HUES48 (cell line): ENCODE results near the gene KIAA0930.
"Not testable (repeated sequence)": the region's sequence is repeated elsewhere in the genome, so short reads cannot be mapped to it uniquely, and the experiment has no call there.

ENCODE experiments used
- H3K27ac ChIP-seq: one replicate; pipeline ENCODE4 v1.7.0; 2013; ENCODE audit warnings: low read depth, low read length, inconsistent platforms
- H3K27me3 ChIP-seq: 2 replicates; pipeline ENCODE4 v1.6.1; 2013; ENCODE audit warnings: mild to moderate bottlenecking, low read length; ENCODE audit not compliant: control insufficient read depth, insufficient read depth
- H3K36me3 ChIP-seq: 2 replicates; pipeline ENCODE4 v1.6.1; 2013; ENCODE audit warnings: low read length; ENCODE audit not compliant: control insufficient read depth, insufficient read depth
- H3K4me1 ChIP-seq: 2 replicates; pipeline ENCODE4 v1.6.1; 2013; ENCODE audit warnings: mild to moderate bottlenecking, low read length; ENCODE audit not compliant: control insufficient read depth, insufficient read depth
- H3K4me3 ChIP-seq: 2 replicates; pipeline ENCODE4 v1.5.1; 2013; ENCODE audit warnings: mild to moderate bottlenecking, low read depth, low read length
- H3K9ac ChIP-seq: 2 replicates; pipeline ENCODE4 v1.6.1; 2013; ENCODE audit warnings: mild to moderate bottlenecking, low read depth, low read length, moderate library complexity
- H3K9me3 ChIP-seq: 2 replicates; pipeline ENCODE4 v1.6.1; 2013; ENCODE audit warnings: low read length; ENCODE audit not compliant: control insufficient read depth, insufficient read depth

Gene KIAA0930

DNA sequence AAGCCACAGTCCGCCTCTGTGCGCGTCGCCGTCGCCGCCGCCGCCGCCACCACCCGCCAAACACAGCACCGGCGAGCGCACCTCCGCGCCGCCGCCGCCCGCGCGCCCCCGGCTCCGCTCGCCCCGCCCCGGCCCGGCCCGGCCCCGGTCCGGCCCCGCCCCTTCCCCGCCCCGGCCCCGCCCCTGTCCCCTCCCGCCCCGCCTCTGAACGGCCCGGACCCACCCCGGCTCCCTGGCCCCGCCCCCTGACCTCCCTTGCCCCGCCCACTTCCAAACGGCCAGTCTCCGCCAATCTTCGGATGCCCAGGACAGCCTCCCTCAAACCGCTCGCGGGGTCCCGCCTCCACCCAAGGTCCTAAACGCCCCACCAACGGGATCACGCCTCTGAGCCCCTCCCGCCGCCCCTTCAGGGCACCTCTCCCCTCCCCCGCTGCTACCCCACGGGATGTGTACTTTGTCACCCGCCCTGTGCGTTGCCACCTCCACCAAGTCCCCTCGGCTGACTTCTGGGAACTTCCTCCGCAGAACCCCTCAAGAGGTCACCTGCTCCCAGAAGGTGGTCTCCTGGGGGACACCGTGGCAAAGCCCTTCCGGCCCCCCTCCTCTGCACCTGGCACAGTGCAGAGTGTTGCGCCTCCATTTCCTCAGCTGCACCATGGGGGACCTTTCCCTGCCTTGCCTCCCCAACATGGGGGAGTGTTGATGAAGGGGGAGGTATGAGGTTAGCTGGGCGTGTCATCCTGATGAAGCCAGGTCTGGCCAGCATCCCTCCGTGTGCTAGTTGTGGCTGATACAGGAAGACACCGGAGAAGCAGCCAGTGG lies at the start of gene KIAA0930:
Gene KIAA0930 (minus strand): TSS at position 85 of the 822 bp plus-strand sequence. CDS start 191 bp downstream, outside the sequence.
- H3K9ac ChIP-seq, result no peak within 1 kb of the TSS; the same call in 1 of the 2 replicates
- no peaks in the 10 kb centered on the region for H3K9me3 ChIP-seq
- peaks cover 11% of the 10 kb centered on the region for H3K4me1 ChIP-seq
- H3K4me3 ChIP-seq, result peak within 1 kb of the TSS; percentile 71
- no peak within 1 kb of the TSS for H3K27ac ChIP-seq
- peaks cover 12% of the 10 kb centered on the region for H3K27me3 ChIP-seq
- H3K36me3 ChIP-seq, result peaks cover 7% of the 10 kb centered on the region

DNA sequence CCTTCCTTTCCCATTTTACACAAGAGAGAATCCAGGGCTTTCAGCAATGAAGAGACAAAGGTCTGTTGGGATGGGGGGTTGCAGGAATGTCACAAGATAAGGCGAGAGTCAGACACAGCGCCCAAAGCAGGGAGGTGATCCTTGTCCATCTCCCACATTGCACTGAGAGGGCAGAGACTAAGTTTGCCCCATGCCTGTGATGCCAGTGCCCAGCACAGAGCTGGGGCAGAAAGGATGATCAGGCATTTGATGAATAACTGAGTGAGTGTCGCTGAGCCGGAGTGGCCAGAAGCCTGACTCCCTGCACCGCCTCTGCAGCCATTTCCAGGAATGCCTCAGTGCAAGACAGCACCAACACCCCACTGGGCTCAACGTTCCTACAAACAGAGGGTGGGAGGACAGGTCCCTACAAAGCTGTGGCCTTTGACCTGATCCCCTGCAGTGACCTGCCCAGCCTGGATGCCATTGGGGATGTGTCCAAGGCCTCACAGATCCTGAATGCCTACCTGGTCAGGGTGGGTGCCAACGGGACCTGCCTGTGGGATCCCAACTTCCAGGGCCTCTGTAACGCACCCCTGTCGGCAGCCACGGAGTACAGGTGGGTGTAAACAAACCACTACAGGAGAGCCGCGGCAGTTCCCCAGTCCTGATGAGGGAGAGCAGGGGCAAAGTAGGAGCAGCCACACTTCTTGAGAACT lies 46.3 kb upstream of the KIAA0930 start:
- Histone ChIP-seq H3K27me3 (peaks cover 17% of the 10 kb centered on the region), H3K4me3 (no peak overlapping the region), H3K36me3 (no peaks in the 10 kb centered on the region), H3K9me3 (no peaks in the 10 kb centered on the region), H3K27ac (no peak overlapping the region), H3K4me1 (peaks cover 12% of the 10 kb centered on the region; the same call in 1 of the 2 replicates), H3K9ac (no peak overlapping the region)

DNA sequence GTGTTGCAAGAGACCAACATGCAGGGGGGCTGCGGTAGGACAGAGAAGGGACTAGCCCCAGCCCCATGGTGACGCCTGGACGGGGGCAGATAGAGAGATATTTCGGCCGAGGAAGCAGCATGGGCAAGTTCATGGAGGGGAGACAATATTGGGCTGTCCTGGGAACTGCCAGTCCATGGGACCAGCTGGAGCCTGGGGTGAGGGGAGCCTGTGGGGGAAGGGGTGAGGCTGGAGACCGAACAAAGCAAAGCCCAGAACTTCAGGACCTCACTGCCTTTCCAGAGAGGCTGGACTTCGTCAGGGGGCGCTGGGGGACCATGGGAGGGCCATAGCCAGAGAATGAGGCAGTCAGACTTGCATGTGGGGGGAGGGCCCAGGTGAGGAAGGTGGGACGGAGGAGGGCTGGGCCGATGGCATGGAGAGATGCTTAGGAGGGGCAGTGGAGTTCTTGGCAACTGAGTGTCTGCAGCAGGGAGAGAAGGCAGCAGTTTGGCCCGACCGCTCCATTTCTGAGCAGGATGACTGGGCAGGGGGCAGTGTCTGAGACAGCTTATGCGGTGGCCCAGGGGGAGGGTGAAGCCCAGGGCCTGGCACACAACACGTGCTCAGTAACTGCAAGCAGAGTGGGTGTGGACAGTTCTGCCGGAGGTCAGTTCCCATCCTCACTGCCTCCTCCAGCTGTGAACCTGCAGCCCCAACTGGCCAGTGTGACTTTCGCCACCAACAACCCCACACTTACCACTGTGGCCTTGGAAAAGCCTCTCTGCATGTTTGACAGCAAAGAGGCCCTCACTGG lies 44.8 kb upstream of the KIAA0930 start:
- Histone ChIP-seq H3K27me3 (peaks cover 17% of the 10 kb centered on the region), H3K4me1 (peaks cover 8% of the 10 kb centered on the region; the same call in 1 of the 2 replicates), H3K36me3 (no peaks in the 10 kb centered on the region), H3K27ac (no peak overlapping the region), H3K9ac (no peak overlapping the region), H3K9me3 (no peaks in the 10 kb centered on the region), H3K4me3 (peak overlapping the region; percentile 65)

DNA sequence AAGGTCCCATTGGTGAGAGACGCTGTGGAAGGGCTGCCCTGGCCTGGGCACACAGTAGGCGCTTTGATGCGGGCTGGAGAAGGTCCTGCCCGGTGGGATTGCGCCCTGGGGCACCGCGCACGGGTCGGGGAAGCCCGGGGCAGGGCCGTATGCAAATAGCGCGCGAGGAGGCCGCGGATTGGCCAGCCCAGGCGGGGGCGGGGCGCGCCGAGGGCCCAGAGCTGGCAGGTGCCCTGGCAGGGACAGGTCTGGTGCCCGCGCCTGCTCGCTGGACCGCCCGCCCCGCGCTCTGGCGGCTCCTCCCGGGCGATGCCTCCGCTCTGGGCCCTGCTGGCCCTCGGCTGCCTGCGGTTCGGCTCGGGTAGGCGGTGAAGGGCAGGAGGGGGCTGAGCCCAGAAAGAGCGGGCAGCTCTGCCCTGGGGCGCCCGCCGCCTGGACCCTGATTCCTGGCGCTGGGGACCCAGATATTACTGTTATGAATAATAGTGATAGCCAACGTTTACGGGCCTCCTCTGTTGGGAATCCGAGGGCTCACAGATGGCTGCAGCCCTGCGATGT lies 44.1 kb upstream of the KIAA0930 start, which contains the start of gene UPK3A:
Gene UPK3A (plus strand): TSS at position 245 of the 558 bp plus-strand sequence. CDS start 65 bp downstream, at position 310.
- Histone ChIP-seq H3K9ac (no peak within 1 kb of the TSS), H3K4me3 (peak within 1 kb of the TSS; percentile 65), H3K36me3 (no peaks in the 10 kb centered on the region), H3K27me3 (peaks cover 17% of the 10 kb centered on the region), H3K27ac (no peak within 1 kb of the TSS), H3K4me1 (peaks cover 7% of the 10 kb centered on the region; the same call in 1 of the 2 replicates), H3K9me3 (no peaks in the 10 kb centered on the region)

DNA sequence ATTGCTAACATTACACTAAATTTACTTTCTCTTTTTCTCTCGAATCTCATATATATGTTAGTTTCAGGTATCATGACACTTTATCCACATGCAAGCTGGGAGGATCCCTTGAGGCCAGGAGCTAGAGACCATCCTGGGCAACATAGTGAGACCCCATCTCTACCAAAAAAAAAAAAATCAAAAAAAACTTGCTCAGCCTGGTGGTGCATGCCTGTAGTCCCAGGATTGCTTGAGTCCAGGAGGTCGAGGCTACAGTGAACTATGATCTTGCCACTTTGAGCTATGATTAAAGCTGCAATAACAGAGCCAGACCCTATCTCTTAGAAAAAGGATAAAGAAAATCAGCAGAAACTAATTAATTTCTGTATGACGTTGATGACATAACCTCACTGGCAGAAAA lies 40.3 kb upstream of the KIAA0930 start:
- no peak overlapping the region for H3K27ac ChIP-seq

DNA sequence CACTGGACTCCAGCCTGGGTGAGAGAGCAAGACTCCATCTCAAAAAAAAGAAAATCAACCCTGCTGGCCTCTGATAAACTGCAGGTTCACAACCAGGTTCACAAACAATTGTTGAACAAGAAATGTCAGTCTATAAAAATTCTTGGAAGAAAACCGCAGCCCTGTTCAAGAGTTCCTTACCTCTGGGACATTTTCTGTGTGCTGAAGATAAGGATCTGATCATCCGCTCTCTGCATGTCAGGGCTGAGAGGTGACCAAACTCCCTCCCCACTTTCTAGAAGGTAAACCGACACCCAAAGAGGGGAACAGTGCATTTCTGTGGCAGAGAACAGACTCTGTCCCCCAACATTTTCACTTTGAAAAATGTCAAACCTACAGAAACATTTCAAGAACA lies 39.9 kb upstream of the KIAA0930 start:
- Histone ChIP-seq H3K27ac (no peak overlapping the region), H3K4me3 (no peak overlapping the region), H3K4me1 (peaks cover 3% of the 10 kb centered on the region; the same call in 1 of the 2 replicates), H3K9me3 (no peaks in the 10 kb centered on the region), H3K27me3 (peaks cover 10% of the 10 kb centered on the region), H3K36me3 (no peaks in the 10 kb centered on the region), H3K9ac (no peak overlapping the region)

More for the DNA sequence above, 40.3 kb upstream of the KIAA0930 start:
- no peak overlapping the region for H3K4me3 ChIP-seq
- no peak overlapping the region for H3K9ac ChIP-seq
- H3K36me3 ChIP-seq, result no peaks in the 10 kb centered on the region
- peaks cover 14% of the 10 kb centered on the region for H3K27me3 ChIP-seq
- no peaks in the 10 kb centered on the region for H3K9me3 ChIP-seq
- H3K4me1 ChIP-seq, result peaks cover 7% of the 10 kb centered on the region; the same call in 1 of the 2 replicates

DNA sequence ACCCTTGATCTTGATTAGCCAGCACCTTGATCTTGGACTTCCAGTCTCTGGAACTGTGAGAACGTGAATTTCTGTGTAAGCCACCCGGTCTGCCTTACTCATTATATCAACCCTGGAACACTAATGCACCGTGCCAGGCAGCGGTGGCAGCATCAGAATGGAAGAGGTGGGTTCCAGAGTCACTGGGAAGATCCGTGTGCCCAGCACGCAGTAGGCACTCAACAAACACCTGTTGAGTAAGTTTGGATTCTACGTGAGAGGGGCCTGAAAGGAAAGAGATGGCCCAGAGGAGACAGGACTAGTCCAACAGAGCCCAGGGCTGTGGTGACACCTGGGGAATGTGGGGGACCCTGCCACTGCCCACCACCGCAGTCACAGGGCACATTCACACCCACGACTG lies 37.4 kb upstream of the KIAA0930 start:
- no peaks in the 10 kb centered on the region for H3K9me3 ChIP-seq
- H3K27me3 ChIP-seq, result no peaks in the 10 kb centered on the region
- no peak overlapping the region for H3K27ac ChIP-seq
- H3K4me1 ChIP-seq, result no peaks in the 10 kb centered on the region
- H3K4me3 ChIP-seq, result no peak overlapping the region
- H3K36me3 ChIP-seq, result no peaks in the 10 kb centered on the region
- no peak overlapping the region for H3K9ac ChIP-seq

DNA sequence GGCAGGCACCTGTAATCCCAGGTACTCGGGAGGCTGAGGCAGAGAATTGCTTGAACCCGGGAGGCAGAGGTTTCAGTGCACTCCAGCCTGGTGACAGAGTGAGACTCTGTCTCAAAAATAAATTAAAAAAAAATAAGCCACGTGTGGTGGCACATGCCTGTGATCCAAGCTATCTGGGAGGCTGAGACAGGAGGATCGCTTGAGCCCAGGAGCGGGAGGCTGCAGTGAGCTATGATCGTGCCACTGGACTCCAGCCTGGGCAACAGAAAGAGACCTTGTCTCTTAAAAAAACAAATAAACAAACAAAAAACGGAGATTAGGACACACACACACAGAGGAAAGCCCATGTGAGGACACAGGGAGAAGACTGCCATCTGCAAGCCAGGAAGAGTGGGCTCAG lies 37.0 kb upstream of the KIAA0930 start:
- not testable (repeated sequence) for H3K4me1 ChIP-seq, H3K9ac ChIP-seq, H3K27ac ChIP-seq, H3K36me3 ChIP-seq, H3K9me3 ChIP-seq, H3K4me3 ChIP-seq, H3K27me3 ChIP-seq

DNA sequence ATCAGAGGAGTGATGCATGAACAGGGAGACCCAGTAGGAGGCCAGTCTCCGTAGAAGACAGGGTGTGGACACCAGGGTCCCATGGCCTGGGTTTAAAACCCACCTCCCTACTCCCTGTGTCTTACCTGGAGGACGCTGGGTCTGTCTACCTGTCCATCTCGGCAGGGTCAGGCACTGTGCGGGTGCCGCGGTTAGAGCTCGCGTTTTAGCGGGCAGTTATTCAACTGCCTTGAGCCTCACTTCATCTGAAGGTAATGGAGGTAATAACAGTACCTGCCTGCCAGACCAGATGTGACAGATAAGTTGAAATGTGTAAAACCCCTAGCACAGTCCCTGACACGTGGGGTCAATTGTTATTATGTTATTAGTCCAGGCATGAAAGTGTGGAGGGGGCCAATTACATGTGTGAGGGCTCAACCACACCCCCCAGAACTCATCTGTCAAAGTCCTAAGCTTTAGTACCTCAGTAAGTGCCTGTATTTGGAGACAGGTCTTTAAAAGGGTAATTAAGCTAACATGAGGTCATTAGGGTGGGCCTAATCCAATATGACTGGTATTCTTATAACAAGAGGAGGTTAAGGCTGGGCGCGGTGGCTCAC lies 35.9 kb upstream of the KIAA0930 start:
- Histone ChIP-seq H3K4me1 (no peaks in the 10 kb centered on the region), H3K36me3 (no peaks in the 10 kb centered on the region), H3K4me3 (no peak overlapping the region), H3K9ac (no peak overlapping the region), H3K9me3 (no peaks in the 10 kb centered on the region), H3K27me3 (no peaks in the 10 kb centered on the region), H3K27ac (no peak overlapping the region)

DNA sequence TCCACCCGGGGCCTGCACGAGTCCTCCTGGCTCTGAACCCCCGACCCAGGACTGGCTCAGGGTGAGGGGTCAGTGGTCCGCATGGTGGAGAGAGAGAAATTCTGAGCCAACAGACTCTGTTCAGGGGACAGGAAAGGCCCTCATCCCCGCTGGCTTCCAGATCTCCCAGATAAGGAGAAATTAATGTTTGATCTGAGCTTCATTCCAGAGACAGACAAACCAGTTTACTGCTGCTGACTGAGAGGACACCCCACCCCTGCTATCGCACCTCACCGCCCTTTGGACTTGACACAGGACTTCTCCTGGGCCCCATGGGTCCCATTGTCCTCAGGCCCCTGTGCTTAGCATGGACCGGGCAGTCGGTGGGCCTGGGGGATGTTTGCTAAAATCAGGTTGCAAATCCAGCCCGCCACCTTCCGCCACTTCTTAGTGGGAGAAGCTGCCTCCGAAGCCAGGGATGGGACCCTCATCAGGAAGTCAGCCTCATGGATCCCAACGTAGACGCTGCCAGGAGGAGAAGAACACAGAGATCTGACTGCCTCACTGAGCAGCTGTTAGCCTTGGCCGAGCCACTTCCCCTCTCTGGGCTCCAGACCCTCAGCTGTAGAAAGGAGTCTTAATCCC lies 32.9 kb upstream of the KIAA0930 start:
- Histone ChIP-seq H3K9me3 (no peaks in the 10 kb centered on the region), H3K9ac (no peak overlapping the region), H3K4me3 (no peak overlapping the region), H3K36me3 (no peaks in the 10 kb centered on the region), H3K4me1 (peaks cover 7% of the 10 kb centered on the region; the same call in 1 of the 2 replicates), H3K27me3 (peaks cover 16% of the 10 kb centered on the region), H3K27ac (no peak overlapping the region)
